GM19238 (cell line): ENCODE results near the gene NMB.

Experiments
- DNase-seq: peaks from one replicate; pipeline ENCODE4 v3.0.0; 2011; ENCODE audit warnings: low spot score; ENCODE audit not compliant: insufficient read length

Gene NMB

DNA sequence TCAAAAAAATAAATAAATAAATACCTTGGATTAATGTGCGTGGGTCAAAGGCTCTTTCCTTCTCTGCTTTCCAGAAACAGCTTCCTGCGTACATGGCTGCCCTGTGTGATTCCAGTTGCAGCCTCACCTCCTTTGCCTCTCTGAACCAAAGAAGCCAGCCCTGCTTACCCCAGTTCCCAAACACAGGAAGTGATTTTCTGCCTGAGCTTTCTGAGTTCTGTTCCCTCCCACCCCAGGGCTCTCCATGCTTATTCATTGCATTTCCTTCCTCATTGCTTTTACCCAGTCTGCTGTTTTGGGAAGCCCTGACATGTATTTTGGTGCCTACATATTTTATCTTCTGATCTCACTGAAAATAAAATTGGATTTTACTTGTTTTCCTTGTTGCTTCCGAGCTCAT lies 41.8 kb downstream of the NMB start:
- no peak for DNase-seq

DNA sequence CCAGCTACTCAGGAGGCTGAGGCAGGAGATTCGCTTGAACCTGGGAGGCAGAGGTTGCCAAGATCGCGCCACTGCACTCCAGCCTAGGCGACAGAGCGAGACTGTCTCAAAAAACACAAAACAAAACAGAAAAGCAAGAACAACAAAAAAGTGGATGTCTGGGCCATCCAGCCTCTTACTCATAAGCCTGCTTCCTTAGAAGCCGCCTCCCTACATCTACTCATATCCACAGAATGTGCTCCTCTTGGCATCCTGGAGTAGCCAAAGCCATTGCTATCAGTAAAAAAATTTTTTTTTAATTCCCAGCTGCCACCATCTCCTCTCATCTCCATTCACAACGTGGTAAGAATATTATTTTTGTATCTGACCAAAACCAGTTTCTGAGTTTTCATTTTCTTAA lies 46.4 kb downstream of the NMB start:
- DNase-seq: no peak

DNA sequence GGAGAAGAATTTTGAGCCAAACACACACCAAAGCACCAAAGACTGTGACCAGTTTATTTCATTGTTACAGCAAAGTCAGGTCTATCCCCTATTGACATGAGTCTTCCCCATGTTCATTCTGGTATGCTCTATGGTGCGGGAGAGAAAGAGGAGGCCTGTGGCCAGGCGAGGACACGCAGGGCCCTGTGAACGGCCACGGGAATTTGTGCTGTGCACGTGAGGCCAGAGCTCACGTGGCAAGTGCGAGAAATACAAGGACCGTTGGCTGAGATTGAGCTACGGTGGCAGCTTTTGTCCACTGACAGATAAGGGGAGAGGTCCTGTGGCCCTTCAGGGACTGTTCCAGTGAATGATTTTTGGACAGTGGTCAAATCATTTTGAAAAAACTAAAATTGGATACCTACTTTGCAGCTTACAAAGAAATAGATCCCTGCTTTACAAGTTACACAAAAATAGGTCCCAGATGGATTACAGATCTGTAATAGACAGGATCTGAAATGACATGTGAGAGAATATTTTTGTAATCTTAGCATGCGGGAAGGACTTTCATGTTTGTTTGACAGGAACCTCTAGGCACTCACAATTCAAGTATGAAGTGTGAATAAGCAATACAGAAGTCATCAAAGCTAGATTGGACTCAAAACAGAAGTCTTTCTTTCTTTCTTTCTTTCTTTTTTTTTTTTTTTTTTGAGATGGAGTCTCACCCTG lies 48.0 kb downstream of the NMB start:
- no peak for DNase-seq

DNA sequence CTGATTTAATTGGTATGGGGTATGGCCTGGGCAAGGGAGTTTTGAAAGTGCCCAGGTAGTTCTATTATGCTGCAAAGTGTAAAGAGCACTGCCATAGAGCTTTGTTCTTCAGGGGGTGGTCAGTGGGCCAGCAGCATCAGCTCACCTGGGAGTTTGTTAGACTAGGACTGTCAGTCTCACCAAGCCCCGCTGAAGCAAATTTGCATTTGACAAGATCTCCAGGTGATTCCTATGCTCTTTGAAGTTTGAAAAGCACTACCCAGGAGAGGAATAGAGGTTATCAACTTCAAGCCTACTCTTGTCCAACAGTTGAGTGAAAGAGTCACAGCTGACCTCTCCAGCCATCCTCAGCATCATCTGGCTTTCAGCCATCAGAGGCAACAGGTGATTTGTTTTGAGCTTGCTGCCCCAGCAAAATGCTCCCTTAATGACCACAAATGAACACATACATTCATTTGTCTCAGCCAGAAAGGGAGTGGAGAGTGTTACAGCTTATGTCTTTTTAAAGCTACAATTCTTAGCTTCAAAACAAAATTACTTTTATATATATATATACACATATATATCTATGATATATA lies 49.2 kb downstream of the NMB start:
- no peak for DNase-seq

DNA sequence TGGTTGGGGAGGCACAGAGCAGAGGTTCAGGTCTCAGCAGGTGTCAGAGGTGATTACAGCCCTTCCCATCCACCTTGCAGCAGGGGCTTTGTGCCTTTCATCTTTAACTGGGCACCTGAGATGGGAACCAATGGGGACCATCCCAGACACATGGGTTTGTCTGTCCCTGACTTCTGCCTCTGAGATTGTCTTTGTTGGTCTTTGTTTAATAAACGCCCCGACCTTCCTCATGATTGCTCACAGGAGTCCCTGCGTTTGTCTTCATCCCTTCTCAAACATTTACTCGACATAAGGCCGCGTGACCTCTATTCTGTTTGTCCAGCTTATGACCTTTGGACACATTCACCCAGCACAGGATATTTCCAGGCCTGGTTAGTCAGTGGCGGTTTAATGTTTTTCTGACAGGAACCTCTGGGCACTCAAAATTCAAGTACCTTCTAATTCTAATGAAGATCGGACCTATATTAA lies 51.3 kb downstream of the NMB start:
- no peak for DNase-seq

DNA sequence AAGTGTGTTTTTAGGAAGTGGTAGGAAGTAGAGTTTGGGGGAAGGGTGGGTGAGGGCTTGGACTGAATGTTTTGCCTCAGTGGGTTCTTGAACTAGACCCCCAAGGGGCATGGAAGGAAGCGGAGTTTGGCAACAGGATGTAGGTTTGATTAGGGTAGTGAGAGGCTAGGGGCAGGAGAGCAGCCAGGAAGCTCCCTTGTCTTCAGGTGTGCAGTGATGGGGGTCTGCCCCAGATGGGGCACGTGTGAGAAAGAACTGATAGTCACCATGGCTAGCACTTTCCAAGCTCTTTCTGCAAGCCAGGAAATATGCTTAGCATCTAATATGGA lies 52.5 kb downstream of the NMB start:
- no peak for DNase-seq
